Caco-2 (cell line): Measurements from ENCODE around the gene ACP2. TPM values are rescaled to one million over a fixed set of nuclear protein-coding genes. Genes with fewer than 3 reads are reported as not detected.

ENCODE experiments used
- BruUV-seq: library from RNA; stranded (reverse); fragments of 400-500 nt; replicated peaks from 2 replicates; lab custom pipeline; 2021; lab: Mats Ljungman, UMichigan
- CTCF ChIA-PET: fragments of 300-600 bp; sonication (Branson Sonifier 250); formaldehyde crosslinking; loops from one replicate; lab custom pipeline; 2022; ENCODE audit warnings: antibody characterized with exemption; lab: Charles Lee
- POLR2A ChIA-PET: fragments of 300-600 bp; sonication (Branson Sonifier 250); formaldehyde crosslinking; loops from one replicate; lab custom pipeline; 2022; ENCODE audit warnings: antibody characterized with exemption; lab: Charles Lee
- DNase-seq, 2 experiments: peaks; one replicate each; pipeline versions ENCODE4 v3.0.0 to v3.0.0-alpha.2; 2020 to 2022
- H3K27me3 ChIP-seq: replicated peaks from 2 replicates; pipeline ENCODE4 v1.6.0; 2011; ENCODE audit warnings: low read length; ENCODE audit not compliant: control insufficient read depth, insufficient read depth
- H3K36me3 ChIP-seq: 2 replicates; pipeline ENCODE4 v1.5.1; 2011; ENCODE audit warnings: low read length; ENCODE audit not compliant: control insufficient read depth, insufficient read depth
- H3K4me1 ChIP-seq: fragments of 250-450 bp; sonication (Bioruptor Pico); 2 replicates; pipeline ENCODE4 v1.5.1; 2020; ENCODE audit warnings: mild to moderate bottlenecking
- H3K4me3 ChIP-seq: 2 replicates; pipeline ENCODE4 v1.5.1; 2011; ENCODE audit warnings: low read depth, mild to moderate bottlenecking, control low read depth, low read length
- H3K9me3 ChIP-seq: fragments of 250-450 bp; sonication (Bioruptor Pico); 2 replicates; pipeline ENCODE4 v1.5.1; 2020; ENCODE audit warnings: mild to moderate bottlenecking, moderate library complexity
- H3K27ac Mint-ChIP-seq: one replicate; pipeline ENCODE4 v1.8.0; 2022; ENCODE audit warnings: mixed read lengths; ENCODE audit not compliant: unreplicated experiment
- H3K27me3 Mint-ChIP-seq: one replicate; pipeline ENCODE4 v1.8.0; 2022; ENCODE audit warnings: mixed read lengths; ENCODE audit not compliant: insufficient read depth, unreplicated experiment
- H3K36me3 Mint-ChIP-seq: one replicate; pipeline ENCODE4 v1.8.0; 2022; ENCODE audit warnings: mild to moderate bottlenecking, mixed read lengths; ENCODE audit not compliant: insufficient read depth, unreplicated experiment
- H3K4me1 Mint-ChIP-seq: one replicate; pipeline ENCODE4 v1.8.0; 2022; ENCODE audit warnings: low read depth, mixed read lengths; ENCODE audit not compliant: unreplicated experiment
- H3K4me3 Mint-ChIP-seq: one replicate; pipeline ENCODE4 v1.8.0; 2022; ENCODE audit warnings: mild to moderate bottlenecking, moderate library complexity, mixed read lengths; ENCODE audit not compliant: unreplicated experiment
- H3K9me3 Mint-ChIP-seq: one replicate; pipeline ENCODE4 v1.8.0; 2022; ENCODE audit warnings: mixed read lengths; ENCODE audit not compliant: unreplicated experiment
- CTCF ChIP-seq, 2 experiments: fragments of 200-600 bp in 1 of 2; IDR thresholded peaks; 1 replicate in 1 of 2; 2 replicates in 1 of 2; pipeline versions ENCODE4 v1.5.1 to v1.8.0; 2011 to 2022; ENCODE audit warnings: antibody characterized with exemption in 1 of 2, control low read depth in 1 of 2, inconsistent platforms in 1 of 2, low read depth in 1 of 2, low read length in 1 of 2, mild to moderate bottlenecking in 1 of 2, moderate library complexity in 1 of 2; ENCODE audit not compliant: insufficient read depth in 1 of 2, severe bottlenecking in 1 of 2, unreplicated experiment in 1 of 2
- intact Hi-C: fragments of 100-400 bp; cut with micrococcal nuclease; formaldehyde crosslinking; loops from one replicate; pipeline ENCODE4 v1.10.0; 2022; ENCODE audit not compliant: unreplicated experiment
- total RNA-seq: library from RNA; stranded (reverse); gene quantifications from 2 replicates; pipeline ENCODE4 v1.2.3, GENCODE V29; 2022

ACP2 gene
- total RNA-seq, 1 experiment from 2014 or later: 44.7 TPM

GRCh38 chr11:47241841-47242301 is 6.7 kb downstream of the ACP2 start:
- Histone ChIP-seq H3K36me3 (0 out of 2 replicates have a peak, but pooled peaks cover 5% of the 10 kb centered on the region), H3K4me1 (no peaks in the 10 kb centered on the region), H3K9me3 (no peaks in the 10 kb centered on the region), H3K4me3 (no peak overlapping the region), H3K27me3 (no peaks in the 10 kb centered on the region)
- no peaks in the 10 kb centered on the region for H3K9me3 Mint-ChIP-seq
- intact Hi-C loops: no loop called here
- H3K27me3 Mint-ChIP-seq: no peaks in the 10 kb centered on the region
- H3K4me3 Mint-ChIP-seq: no peak overlapping the region
- ChIA-PET POLR2A (interaction anchor here (0.6 to 1.3 kb wide), 2 partner anchors 9 to 500 kb away, joined by 3 to 4 read pairs; no protein-coding TSS in a partner anchor), CTCF (interaction anchor here (0.5 kb wide), 1 partner anchor 212 kb away, joined by 5 read pairs; no protein-coding TSS in a partner anchor)
- peak overlapping the region; percentile 2 for H3K27ac Mint-ChIP-seq
- BruUV-seq: no TSS peak
- TF ChIP-seq CTCF (IDR thresholded peaks at IDR 0.05; ENCODE audit: insufficient read depth in 1 of 2, low read depth in 1 of 2, low read length in 1 of 2, severe bottlenecking in 1 of 2, unreplicated experiment in 1 of 2): no peak
- H3K36me3 Mint-ChIP-seq: peaks cover 55% of the 10 kb centered on the region
- DNase-seq: no peak
- H3K4me1 Mint-ChIP-seq: no peaks in the 10 kb centered on the region

GRCh38 chr11:47239852-47240251 is 8.8 kb downstream of the ACP2 start:
- no peaks in the 10 kb centered on the region for H3K9me3 Mint-ChIP-seq

GRCh38 chr11:47236482-47236881 is 12.1 kb downstream of the ACP2 start:
- ChIA-PET CTCF (interaction anchor here (0.8 to 1.9 kb wide), 2 partner anchors 12 kb away, joined by 3 to 9 read pairs; partner anchors contain the start of gene ACP2), POLR2A (interaction anchor here (1.1 to 1.6 kb wide), 2 partner anchors 22 to 49 kb away, joined by 6 to 7 read pairs; no protein-coding TSS in a partner anchor)
- Histone ChIP-seq H3K9me3 (no peaks in the 10 kb centered on the region), H3K36me3 (peaks cover 1% of the 10 kb centered on the region; the same call in 1 of the 2 replicates), H3K4me3 (no peak overlapping the region), H3K27me3 (no peaks in the 10 kb centered on the region), H3K4me1 (peaks cover 19% of the 10 kb centered on the region)
- H3K9me3 Mint-ChIP-seq: no peaks in the 10 kb centered on the region
- H3K27me3 Mint-ChIP-seq: no peaks in the 10 kb centered on the region
- BruUV-seq: no TSS peak
- peaks cover 12% of the 10 kb centered on the region for H3K4me1 Mint-ChIP-seq
- no peak for TF ChIP-seq CTCF (IDR thresholded peaks at IDR 0.05; ENCODE audit: insufficient read depth in 1 of 2, low read depth in 1 of 2, low read length in 1 of 2, severe bottlenecking in 1 of 2, unreplicated experiment in 1 of 2)
- no peak for DNase-seq
- no peak overlapping the region for H3K4me3 Mint-ChIP-seq
- intact Hi-C loops: no loop called here
- H3K36me3 Mint-ChIP-seq: peaks cover 35% of the 10 kb centered on the region
- no peak overlapping the region for H3K27ac Mint-ChIP-seq

More at GRCh38 chr11:47239852-47240251, 8.8 kb downstream of the ACP2 start:
- H3K4me3 ChIP-seq: no peak overlapping the region
- H3K4me1 ChIP-seq: peaks cover under 1% of the 10 kb centered on the region; the same call in 1 of the 2 replicates
- ChIA-PET CTCF (no interaction called here), POLR2A (interaction anchor here (0.5 kb wide), 2 partner anchors 10 to 25 kb away, joined by 4 read pairs; partner anchors contain the start of gene DDB2)
- no peaks in the 10 kb centered on the region for H3K27me3 ChIP-seq
- H3K9me3 ChIP-seq: no peaks in the 10 kb centered on the region
- Mint-ChIP-seq H3K4me3 (no peak overlapping the region), H3K27me3 (no peaks in the 10 kb centered on the region), H3K36me3 (peaks cover 62% of the 10 kb centered on the region), H3K4me1 (peaks cover under 1% of the 10 kb centered on the region), H3K27ac (peak overlapping the region; percentile 45)
- no peak for DNase-seq
- no TSS peak for BruUV-seq
- no peak for TF ChIP-seq CTCF (IDR thresholded peaks at IDR 0.05; ENCODE audit: insufficient read depth in 1 of 2, low read depth in 1 of 2, low read length in 1 of 2, severe bottlenecking in 1 of 2, unreplicated experiment in 1 of 2)
- intact Hi-C loops: no loop called here
- H3K36me3 ChIP-seq: peaks cover 4% of the 10 kb centered on the region; the same call in 1 of the 2 replicates
